ENCODE results near the gene CTDSP2.
"Not testable (repeated sequence)": the region's sequence is repeated elsewhere in the genome, so short reads cannot be mapped to it uniquely, and the experiment has no call there.

Gene CTDSP2

GRCh38 chr12:57881475-57881874 is 34.9 kb upstream of the CTDSP2 start:
- no peak for TF ChIP-seq CTCF (IDR thresholded peaks at IDR 0.05; ENCODE audit: insufficient read depth, low read depth, low read length, missing control alignments)
- H3K4me3 ChIP-seq (ENCODE audit: low read depth, low read length): no peak overlapping the region
- DNase-seq (ENCODE audit: low read depth): no peak

- H3K4me3 ChIP-seq (ENCODE audit: low read depth, low read length); DNase-seq (ENCODE audit: low read depth): not testable (repeated sequence)
Measured at GRCh38 chr12:57881035-57881434, 34.5 kb upstream of the CTDSP2 start.

GRCh38 chr12:57877876-57878275 is 31.3 kb upstream of the CTDSP2 start:
- DNase-seq (ENCODE audit: low read depth): no peak
- TF ChIP-seq CTCF (IDR thresholded peaks at IDR 0.05; ENCODE audit: insufficient read depth, low read depth, low read length, missing control alignments): no peak
- no peak overlapping the region for H3K4me3 ChIP-seq (ENCODE audit: low read depth, low read length)

- TF ChIP-seq CTCF (IDR thresholded peaks at IDR 0.05; ENCODE audit: insufficient read depth, low read depth, low read length, missing control alignments): no peak
- no peak overlapping the region for H3K4me3 ChIP-seq (ENCODE audit: low read depth, low read length)
- DNase-seq (ENCODE audit: low read depth): no peak
Measured at GRCh38 chr12:57875753-57876547, 29.4 kb upstream of the CTDSP2 start.

GRCh38 chr12:57874166-57875108 is 27.9 kb upstream of the CTDSP2 start:
- DNase-seq (ENCODE audit: low read depth): no peak
- no peak for TF ChIP-seq CTCF (IDR thresholded peaks at IDR 0.05; ENCODE audit: insufficient read depth, low read depth, low read length, missing control alignments)
- no peak overlapping the region for H3K4me3 ChIP-seq (ENCODE audit: low read depth, low read length)

- TF ChIP-seq CTCF (IDR thresholded peaks at IDR 0.05; ENCODE audit: insufficient read depth, low read depth, low read length, missing control alignments): no peak
- H3K4me3 ChIP-seq (ENCODE audit: low read depth, low read length): no peak overlapping the region
- DNase-seq (ENCODE audit: low read depth): no peak
Measured at GRCh38 chr12:57872362-57872761, 25.8 kb upstream of the CTDSP2 start.

- TF ChIP-seq CTCF (IDR thresholded peaks at IDR 0.05; ENCODE audit: insufficient read depth, low read depth, low read length, missing control alignments): no peak
- DNase-seq (ENCODE audit: low read depth): no peak
- no peak overlapping the region for H3K4me3 ChIP-seq (ENCODE audit: low read depth, low read length)
Measured at GRCh38 chr12:57869927-57870318, 23.4 kb upstream of the CTDSP2 start.
